ENCODE results near the gene PLAC8L1. TPM values are rescaled to one million over a fixed set of nuclear protein-coding genes. Genes with fewer than 3 reads are reported as not detected.

Gene PLAC8L1
- total RNA-seq, 6 experiments from 2014 or later: not detected

GRCh38 chr5:146073239-146073900, 32.0 kb downstream of the PLAC8L1 start:
- Histone ChIP-seq H3K27ac (no peak overlapping the region), H3K36me3 (no peaks in the 10 kb centered on the region), H3K9me3 (no peaks in the 10 kb centered on the region), H3K4me1 (no peaks in the 10 kb centered on the region), H3K4me3 (no peak overlapping the region), H3K27me3 (no peaks in the 10 kb centered on the region)
- TF ChIP-seq, protein P1, sequence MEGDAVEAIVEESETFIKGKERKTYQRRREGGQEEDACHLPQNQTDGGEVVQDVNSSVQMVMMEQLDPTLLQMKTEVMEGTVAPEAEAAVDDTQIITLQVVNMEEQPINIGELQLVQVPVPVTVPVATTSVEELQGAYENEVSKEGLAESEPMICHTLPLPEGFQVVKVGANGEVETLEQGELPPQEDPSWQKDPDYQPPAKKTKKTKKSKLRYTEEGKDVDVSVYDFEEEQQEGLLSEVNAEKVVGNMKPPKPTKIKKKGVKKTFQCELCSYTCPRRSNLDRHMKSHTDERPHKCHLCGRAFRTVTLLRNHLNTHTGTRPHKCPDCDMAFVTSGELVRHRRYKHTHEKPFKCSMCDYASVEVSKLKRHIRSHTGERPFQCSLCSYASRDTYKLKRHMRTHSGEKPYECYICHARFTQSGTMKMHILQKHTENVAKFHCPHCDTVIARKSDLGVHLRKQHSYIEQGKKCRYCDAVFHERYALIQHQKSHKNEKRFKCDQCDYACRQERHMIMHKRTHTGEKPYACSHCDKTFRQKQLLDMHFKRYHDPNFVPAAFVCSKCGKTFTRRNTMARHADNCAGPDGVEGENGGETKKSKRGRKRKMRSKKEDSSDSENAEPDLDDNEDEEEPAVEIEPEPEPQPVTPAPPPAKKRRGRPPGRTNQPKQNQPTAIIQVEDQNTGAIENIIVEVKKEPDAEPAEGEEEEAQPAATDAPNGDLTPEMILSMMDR (IDR thresholded peaks at IDR 0.05): no peak
- TF ChIP-seq POLR2A (IDR thresholded peaks at IDR 0.05): no peak
- no peak for ATAC-seq
- no peak for DNase-seq
- 58% methylated on average over 9 of the region's 9 CpGs for WGBS (ENCODE audit: insufficient coverage, low coverage, low lambda C conversion rate, missing lambda C conversion rate)
- intact Hi-C loops (cut with DNase I): no loop called here

DNA sequence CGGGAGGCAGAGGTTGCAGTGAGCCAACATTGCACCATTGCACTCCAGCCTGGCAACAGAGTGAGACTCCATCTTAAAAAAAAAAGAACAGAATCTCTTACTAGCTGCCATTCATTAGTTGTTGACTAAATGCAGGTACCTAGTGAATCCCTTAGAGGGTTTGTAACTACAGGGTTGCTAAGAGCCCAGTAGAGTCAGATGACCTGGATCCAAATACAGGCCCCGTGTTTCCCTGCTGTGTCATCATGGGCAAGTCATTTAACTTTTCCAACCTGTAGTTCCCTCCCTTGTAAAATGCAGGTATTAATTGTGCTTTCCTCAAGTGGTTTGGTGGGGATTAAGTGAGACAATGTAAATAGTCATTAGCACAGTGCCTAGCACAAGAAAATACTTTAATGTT, 32.8 kb downstream of the PLAC8L1 start:
- no peak overlapping the region for H3K4me3 ChIP-seq
- no peak for TF ChIP-seq POLR2A (IDR thresholded peaks at IDR 0.05)
- TF ChIP-seq, protein P1 (IDR thresholded peaks at IDR 0.05): no peak
- H3K36me3 ChIP-seq: no peaks in the 10 kb centered on the region
- DNase-seq: no peak
- no peaks in the 10 kb centered on the region for H3K9me3 ChIP-seq
- intact Hi-C loops (cut with DNase I): no loop called here
- no peak overlapping the region for H3K27ac ChIP-seq
- H3K27me3 ChIP-seq: no peaks in the 10 kb centered on the region
- WGBS (ENCODE audit: insufficient coverage, low coverage, low lambda C conversion rate, missing lambda C conversion rate): 82% methylated on average over 1 of the region's 2 CpGs
- ATAC-seq: no peak
- no peaks in the 10 kb centered on the region for H3K4me1 ChIP-seq

DNA sequence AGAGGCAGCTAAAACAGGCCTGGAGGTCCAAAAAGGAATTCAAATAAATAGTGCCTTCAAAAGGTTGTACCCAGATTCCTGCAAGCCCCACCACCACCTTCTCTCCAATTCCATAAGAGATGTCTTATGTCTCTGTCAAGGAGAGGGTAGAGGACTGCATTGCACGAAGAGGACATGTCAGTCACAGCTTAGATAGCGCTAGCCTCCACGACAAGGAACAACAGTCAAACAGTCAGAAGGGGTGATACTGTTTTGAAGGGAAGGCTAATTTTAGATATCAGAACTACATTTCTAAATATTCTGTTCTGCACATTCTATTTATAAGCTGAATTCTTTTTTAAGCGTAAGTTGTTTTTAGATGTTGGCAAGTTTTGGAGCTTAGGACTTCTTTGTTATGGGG, 34.2 kb downstream of the PLAC8L1 start:
- Histone ChIP-seq H3K27ac (no peak overlapping the region), H3K4me1 (no peaks in the 10 kb centered on the region), H3K36me3 (no peaks in the 10 kb centered on the region), H3K27me3 (no peaks in the 10 kb centered on the region), H3K9me3 (no peaks in the 10 kb centered on the region), H3K4me3 (no peak overlapping the region)
- DNase-seq: no peak
- intact Hi-C loops (cut with DNase I): no loop called here
- ATAC-seq: no peak
- WGBS (ENCODE audit: insufficient coverage, low coverage, low lambda C conversion rate, missing lambda C conversion rate): 61% methylated on average over 4 of the region's 4 CpGs
- TF ChIP-seq POLR2A (IDR thresholded peaks at IDR 0.05): no peak
- TF ChIP-seq, protein P1 (IDR thresholded peaks at IDR 0.05): no peak

DNA sequence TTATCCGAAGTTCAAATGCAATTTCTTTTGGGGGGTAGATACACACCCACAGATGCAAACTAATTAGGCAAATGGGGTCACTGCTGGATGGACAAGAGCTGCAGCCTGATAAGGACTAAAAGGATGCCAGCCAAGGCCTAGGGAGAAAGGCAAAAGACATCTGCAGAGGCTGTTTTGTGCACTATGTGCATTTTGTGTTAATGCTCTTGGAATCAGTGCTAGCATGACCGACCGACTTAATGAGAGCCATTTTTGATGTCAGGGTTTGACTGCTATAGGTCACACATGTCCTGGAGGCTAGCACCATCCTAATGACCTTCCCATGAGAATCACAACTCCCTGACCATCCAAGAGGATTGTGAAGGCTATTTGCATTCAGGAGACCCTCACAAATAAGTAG, 34.6 kb downstream of the PLAC8L1 start:
- Histone ChIP-seq H3K4me3 (no peak overlapping the region), H3K27ac (no peak overlapping the region), H3K36me3 (no peaks in the 10 kb centered on the region), H3K9me3 (no peaks in the 10 kb centered on the region), H3K27me3 (no peaks in the 10 kb centered on the region), H3K4me1 (no peaks in the 10 kb centered on the region)
- DNase-seq: no peak
- no peak for ATAC-seq
- TF ChIP-seq, protein P1 (IDR thresholded peaks at IDR 0.05): no peak
- no peak for TF ChIP-seq POLR2A (IDR thresholded peaks at IDR 0.05)
- 74% methylated on average over 3 of the region's 3 CpGs for WGBS (ENCODE audit: insufficient coverage, low coverage, low lambda C conversion rate, missing lambda C conversion rate)
- intact Hi-C loops (cut with DNase I): no loop called here

DNA sequence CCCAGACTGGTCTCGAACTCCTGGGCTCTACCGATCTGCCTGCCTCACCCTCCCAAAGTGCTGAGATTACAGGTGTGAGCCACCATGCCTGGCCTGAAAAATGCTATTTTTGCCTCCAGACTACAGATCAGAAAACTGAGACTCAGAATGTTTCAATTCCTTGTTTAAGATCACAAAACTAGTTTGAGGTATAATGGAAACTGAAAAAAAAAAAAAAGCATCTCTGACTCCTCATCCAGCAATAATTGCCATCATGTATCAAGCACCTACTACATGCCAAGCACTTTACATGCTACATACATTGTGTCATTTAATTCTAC, 35.6 kb downstream of the PLAC8L1 start:
- DNase-seq: no peak
- Histone ChIP-seq H3K27ac (no peak overlapping the region), H3K4me3 (no peak overlapping the region), H3K9me3 (no peaks in the 10 kb centered on the region), H3K27me3 (no peaks in the 10 kb centered on the region), H3K36me3 (no peaks in the 10 kb centered on the region), H3K4me1 (no peaks in the 10 kb centered on the region)
- WGBS (ENCODE audit: insufficient coverage, low coverage, low lambda C conversion rate, missing lambda C conversion rate): 100% methylated on average over 2 of the region's 2 CpGs
- intact Hi-C loops (cut with DNase I): no loop called here
- ATAC-seq: no peak
- no peak for TF ChIP-seq POLR2A (IDR thresholded peaks at IDR 0.05)
- TF ChIP-seq, protein P1 (IDR thresholded peaks at IDR 0.05): no peak
